Glomerular endothelial cell (primary cell): ENCODE data around the gene MTARC1. TPM values are rescaled to one million over a fixed set of nuclear protein-coding genes. Genes with fewer than 3 reads are reported as not detected.

Experiments used
- DNase-seq: peaks from one replicate; pipeline ENCODE4 v3.0.0-alpha.2; 2011; ENCODE audit warnings: low read depth, low spot score; ENCODE audit errors: extremely low read depth
- total RNA-seq: library from RNA; depleted of rRNA; stranded (reverse); fragments of >200 nt; gene quantifications from 2 replicates; pipeline ENCODE4 v1.2.3, GENCODE V29; 2015

MTARC1 gene
- total RNA-seq, 1 donor from 2014 or later = 0.93 TPM

DNA sequence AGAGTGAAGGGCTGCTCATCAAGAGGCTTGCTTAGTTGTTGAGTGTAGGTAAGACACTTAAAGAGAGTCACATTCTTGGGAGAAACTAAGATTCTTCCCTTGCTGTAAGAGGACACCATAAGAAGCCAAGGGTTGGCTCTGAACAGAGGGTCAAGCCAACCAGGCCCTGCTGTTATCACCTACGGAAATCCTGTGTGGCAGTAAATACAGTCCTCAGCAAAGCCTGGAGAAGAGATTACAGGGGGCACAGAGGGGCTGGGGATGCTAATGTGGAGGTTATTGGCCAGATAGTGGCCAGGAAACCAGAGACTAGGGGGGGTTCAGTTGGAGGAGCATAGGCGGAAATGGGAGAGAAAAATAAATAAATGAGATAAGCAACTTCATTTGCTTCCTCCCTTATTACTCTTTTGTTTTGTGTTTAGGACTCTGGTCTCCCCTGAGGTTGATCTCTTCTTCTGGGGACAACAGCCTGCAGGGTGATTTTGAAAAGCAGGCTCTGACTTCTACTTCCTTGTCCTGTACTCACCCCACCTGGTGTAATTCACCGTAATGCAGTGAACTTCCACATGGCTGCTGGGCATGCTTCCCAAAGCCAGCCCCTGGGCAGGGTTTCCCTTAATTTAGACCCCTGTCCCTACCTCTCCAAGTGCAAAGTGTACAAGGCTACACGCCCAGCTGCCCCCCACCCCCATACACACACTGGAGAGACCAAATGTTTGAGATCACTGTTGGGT, 40.9 kb downstream of the MTARC1 start:
- no peak for DNase-seq

DNA sequence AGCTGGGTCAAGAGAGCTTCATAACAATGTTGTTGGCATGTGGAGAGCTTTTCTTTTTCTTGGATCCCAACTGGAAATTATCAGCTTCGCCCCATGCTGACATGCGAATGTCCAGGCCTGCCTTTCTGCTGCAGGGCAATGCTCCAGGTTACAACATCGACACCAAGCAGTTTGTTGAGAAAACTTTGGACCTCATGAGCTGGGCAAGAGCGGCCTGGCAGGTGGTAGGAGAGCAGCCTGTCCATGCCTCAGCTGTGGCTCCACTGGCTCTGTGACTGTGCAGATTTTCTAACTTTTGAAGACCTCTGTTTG, 41.4 kb downstream of the MTARC1 start:
- DNase-seq = no peak

DNA sequence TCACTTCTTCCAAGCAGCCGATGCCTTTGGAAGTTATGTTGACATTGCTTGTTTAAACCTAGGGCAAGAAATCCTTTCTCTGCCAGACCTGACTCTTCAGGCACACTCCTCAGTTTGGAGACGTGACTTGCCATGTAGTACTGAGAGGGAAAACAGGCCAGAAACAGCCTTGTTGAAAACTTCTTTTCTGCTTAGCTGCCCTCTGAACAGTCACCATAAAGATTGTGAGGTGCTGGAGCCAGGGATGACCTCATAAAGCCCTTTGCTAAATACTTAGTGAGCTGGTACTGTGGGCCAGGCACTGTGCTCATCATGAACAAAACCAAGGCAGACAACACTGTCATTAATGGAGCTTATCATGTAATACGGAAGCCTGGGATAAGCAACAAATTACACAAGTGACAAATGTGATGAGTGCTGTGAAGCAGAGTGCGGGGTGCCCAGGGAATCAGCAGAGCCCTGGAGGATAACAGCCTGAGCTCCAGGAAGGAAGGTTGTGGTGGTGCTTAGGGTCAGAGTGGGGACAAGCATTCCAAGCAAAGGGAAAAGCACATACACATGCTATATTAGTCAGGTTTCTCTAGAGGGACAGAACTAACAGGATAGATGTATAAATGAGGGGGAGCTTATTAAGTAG, 42.4 kb downstream of the MTARC1 start:
- DNase-seq = no peak

DNA sequence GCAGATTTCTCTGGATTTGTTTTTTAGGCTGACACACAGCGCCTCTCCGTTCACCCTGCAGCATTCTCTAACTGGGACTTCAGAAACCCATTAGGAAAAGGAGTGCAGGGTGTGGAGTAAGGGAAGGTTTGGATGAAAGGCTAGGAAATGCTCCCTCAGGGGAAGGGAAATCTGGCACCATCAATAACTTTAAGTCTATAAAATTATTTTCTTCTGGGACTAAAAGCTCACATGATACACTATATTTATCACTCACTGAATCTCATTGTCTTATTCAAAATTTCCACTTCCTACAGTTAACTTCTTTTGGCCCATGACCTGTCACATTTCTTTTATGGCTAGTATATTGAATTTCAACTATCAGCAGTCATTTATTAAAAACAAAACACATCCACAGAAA, 46.7 kb downstream of the MTARC1 start:
- no peak for DNase-seq

DNA sequence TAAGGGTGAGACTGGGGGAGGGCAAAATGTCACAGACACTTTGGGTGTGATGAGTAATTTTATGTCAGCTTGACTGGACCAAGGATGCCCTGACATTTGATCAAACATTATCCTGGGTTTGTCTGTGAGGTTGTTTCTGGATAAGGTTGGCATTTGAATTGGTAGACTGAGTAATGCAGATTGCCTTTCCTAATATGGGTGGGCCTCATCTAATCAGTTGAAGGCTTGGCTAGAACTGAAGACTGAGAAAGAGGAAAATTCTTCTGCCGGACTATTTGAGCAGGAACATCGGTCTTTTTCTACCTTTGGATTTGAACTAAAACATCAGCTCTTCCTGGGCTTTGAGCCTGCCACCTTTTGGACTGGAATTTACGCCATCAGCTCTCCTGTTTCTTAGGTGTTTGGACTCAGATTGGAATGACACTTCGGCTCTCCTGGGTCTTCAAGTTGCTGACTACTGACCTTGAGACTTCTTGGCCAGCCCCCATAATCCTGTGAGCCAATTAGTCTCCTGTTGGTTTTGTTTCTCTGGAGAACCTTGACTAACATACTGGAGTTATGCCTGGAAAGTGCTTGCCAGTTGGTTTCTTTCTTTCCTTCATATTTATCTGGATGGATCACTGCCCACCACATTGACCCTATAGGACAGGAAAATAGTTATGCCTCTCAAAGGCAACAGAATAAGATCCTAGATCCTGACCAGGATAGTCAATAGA, 47.6 kb downstream of the MTARC1 start:
- no peak for DNase-seq

Other genes with a start within 250 kb of the MTARC1 start
- 20.4 and 21.8 TPM in 2 replicates for gene C1orf115, start 96.5 kb upstream of the MTARC1 start, total RNA-seq
- gene MTARC2, start 38.6 kb upstream of the MTARC1 start, total RNA-seq = 3.0 and 12.5 TPM in 2 replicates
- 27.3 and 30.4 TPM in 2 replicates for gene HLX, start 92.5 kb downstream of the MTARC1 start, total RNA-seq